ENCODE results near the gene TSPAN5. TPM values are rescaled to one million over a fixed set of nuclear protein-coding genes. Genes with fewer than 3 reads are reported as not detected.

TSPAN5 gene
- total and polyA plus RNA-seq, 9 of the 15 experiments (the other 6 are each of a cell fraction or from before 2014, with no cell fraction given) = 0.58 to 6.6 (median 0.73) TPM

DNA sequence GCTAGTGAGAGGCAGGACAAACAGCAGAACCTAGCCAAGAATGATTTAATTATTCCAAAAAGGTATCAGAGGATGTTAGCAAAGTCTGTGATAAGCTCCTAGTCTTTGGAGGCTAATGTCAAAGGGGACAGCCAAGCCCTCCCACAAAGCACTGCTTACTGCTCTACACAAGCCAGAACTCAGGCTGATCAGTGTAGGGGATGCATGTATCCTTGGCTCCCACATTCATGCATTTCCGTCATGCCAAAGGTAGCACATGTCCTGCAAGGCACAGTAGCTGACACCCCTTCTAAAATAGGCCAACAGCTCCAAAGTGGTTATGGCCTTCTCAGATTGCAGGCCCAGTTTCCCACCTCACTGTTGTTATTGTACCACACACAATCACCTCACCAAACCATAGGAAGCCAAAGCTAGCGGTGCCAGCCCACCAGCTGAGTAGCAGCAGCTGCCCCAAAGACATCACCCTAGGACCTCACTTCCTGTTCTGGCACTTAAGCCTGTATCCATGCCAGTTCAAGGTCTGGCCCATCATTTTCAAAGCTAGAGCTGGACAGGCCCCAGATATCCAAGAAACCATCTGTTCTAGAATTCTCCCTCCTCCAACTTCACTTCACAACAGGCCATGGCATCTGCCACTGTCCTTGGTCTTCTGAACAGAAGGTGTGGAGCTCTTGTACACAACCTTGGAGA lies 40.9 kb downstream of the TSPAN5 start (continued):
- no peak for TF ChIP-seq ZBTB40 (IDR thresholded peaks at IDR 0.05)
- no peak for TF ChIP-seq ZBTB40 (CRISPR knock-in tag; IDR thresholded peaks at IDR 0.05)
- TF ChIP-seq KAT2B (IDR thresholded peaks at IDR 0.05; ENCODE audit: low read depth, low read length) = no peak
- no peak for TF ChIP-seq PML (IDR thresholded peaks at IDR 0.05; ENCODE audit: low read length)
- TF ChIP-seq ZFPM2 (CRISPR knock-in tag; IDR thresholded peaks at IDR 0.05) = no peak
- TF ChIP-seq HCFC1 (IDR thresholded peaks at IDR 0.05; ENCODE audit: low read depth, low read length) = no peak
- no peak for TF ChIP-seq IRF1 (CRISPR knock-in tag; IDR thresholded peaks at IDR 0.05; ENCODE audit: borderline replicate concordance)
- TF ChIP-seq, protein P1, sequence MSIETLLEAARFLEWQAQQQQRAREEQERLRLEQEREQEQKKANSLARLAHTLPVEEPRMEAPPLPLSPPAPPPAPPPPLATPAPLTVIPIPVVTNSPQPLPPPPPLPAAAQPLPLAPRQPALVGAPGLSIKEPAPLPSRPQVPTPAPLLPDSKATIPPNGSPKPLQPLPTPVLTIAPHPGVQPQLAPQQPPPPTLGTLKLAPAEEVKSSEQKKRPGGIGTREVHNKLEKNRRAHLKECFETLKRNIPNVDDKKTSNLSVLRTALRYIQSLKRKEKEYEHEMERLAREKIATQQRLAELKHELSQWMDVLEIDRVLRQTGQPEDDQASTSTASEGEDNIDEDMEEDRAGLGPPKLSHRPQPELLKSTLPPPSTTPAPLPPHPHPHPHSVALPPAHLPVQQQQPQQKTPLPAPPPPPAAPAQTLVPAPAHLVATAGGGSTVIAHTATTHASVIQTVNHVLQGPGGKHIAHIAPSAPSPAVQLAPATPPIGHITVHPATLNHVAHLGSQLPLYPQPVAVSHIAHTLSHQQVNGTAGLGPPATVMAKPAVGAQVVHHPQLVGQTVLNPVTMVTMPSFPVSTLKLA (conservative IDR thresholded peaks at IDR 0.05) = no peak
- TF ChIP-seq RAD51 (IDR thresholded peaks at IDR 0.05; ENCODE audit: borderline replicate concordance, low read depth) = no peak
- TF ChIP-seq, protein P2, sequence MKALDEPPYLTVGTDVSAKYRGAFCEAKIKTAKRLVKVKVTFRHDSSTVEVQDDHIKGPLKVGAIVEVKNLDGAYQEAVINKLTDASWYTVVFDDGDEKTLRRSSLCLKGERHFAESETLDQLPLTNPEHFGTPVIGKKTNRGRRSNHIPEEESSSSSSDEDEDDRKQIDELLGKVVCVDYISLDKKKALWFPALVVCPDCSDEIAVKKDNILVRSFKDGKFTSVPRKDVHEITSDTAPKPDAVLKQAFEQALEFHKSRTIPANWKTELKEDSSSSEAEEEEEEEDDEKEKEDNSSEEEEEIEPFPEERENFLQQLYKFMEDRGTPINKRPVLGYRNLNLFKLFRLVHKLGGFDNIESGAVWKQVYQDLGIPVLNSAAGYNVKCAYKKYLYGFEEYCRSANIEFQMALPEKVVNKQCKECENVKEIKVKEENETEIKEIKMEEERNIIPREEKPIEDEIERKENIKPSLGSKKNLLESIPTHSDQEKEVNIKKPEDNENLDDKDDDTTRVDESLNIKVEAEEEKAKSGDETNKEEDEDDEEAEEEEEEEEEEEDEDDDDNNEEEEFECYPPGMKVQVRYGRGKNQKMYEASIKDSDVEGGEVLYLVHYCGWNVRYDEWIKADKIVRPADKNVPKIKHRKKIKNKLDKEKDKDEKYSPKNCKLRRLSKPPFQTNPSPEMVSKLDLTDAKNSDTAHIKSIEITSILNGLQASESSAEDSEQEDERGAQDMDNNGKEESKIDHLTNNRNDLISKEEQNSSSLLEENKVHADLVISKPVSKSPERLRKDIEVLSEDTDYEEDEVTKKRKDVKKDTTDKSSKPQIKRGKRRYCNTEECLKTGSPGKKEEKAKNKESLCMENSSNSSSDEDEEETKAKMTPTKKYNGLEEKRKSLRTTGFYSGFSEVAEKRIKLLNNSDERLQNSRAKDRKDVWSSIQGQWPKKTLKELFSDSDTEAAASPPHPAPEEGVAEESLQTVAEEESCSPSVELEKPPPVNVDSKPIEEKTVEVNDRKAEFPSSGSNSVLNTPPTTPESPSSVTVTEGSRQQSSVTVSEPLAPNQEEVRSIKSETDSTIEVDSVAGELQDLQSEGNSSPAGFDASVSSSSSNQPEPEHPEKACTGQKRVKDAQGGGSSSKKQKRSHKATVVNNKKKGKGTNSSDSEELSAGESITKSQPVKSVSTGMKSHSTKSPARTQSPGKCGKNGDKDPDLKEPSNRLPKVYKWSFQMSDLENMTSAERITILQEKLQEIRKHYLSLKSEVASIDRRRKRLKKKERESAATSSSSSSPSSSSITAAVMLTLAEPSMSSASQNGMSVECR (CRISPR knock-in tag; IDR thresholded peaks at IDR 0.05) = no peak
- no peak for TF ChIP-seq PHF8 (IDR thresholded peaks at IDR 0.05; ENCODE audit: borderline replicate concordance, low read length)

Measured in K562 (cell line).